Activated T-cell treated with anti-CD3 and anti-CD28 coated beads for 24 hours (primary cell): Measurements from ENCODE around the gene PNMA6F.

Experiments used
- DNase-seq: peaks from one replicate; pipeline ENCODE4 v3.0.0-alpha.2; 2020; ENCODE audit warnings: low read depth

PNMA6F gene

DNA sequence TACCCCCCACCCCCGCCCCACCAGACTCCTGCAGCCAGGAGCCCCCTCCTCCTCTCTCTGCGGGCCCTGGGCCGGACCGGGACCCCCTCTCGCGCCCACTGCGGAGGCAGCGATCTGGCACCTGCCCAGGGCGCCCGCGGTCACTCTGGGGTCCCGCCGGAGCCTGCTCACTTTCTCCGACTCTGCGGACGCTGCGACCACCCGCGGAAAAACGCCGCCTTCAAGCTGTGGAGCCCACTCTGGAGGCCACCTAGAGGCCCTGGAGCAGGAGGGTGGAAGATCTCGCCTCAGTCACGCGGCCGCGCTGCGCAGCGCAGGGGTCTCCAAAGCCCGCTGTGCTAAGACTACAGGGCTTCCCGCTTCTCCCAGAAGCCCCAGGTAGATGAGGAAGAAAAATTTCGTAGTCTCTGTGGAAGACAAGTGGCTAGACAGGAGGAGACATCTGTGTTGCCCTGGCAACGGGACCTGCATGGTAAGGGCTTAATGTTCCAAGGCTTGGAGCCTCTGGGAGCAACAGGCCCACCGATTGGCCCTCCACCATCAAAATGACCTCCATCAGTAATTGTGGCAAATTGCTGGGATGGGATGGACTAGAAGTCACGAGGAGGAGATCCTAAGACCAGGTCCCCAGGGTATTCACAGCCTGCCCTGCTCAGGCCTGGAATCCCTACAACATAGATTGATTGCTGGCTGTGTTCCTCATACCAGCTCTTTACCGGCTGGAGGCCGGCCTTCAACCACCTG lies at the start of gene PNMA6F:
TSS of gene PNMA6F (minus strand) at position 387 of the 744 bp plus-strand sequence. CDS start 1,093 bp downstream, outside the sequence.
- no peak for DNase-seq

DNA sequence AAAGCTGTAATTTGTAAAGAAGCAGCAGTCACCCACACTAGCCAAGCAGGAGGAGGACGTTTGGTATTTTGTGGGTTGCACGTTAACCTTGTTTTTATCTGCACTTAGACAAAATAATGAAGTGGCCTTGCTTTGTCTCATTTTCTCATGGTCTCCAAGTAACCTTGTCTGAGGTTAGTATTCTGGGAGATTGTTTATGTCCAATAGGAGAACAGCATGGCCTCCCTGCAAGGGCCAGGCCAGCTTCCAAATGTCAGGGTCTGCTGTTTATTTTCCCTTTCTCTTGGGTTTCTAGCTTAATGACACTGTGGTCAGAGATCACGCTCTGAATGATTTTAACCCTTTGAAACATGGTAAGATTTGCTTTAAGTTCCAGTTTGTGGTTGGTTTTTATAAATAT lies 49.7 kb upstream of the PNMA6F start:
- no peak for DNase-seq

- no peak for DNase-seq
These were observed 48.9 kb upstream of the PNMA6F start for GRCh38 chrX:153370293-153371055.

GRCh38 chrX:153366878-153367538 lies 45.4 kb upstream of the PNMA6F start:
- DNase-seq: no peak

DNA sequence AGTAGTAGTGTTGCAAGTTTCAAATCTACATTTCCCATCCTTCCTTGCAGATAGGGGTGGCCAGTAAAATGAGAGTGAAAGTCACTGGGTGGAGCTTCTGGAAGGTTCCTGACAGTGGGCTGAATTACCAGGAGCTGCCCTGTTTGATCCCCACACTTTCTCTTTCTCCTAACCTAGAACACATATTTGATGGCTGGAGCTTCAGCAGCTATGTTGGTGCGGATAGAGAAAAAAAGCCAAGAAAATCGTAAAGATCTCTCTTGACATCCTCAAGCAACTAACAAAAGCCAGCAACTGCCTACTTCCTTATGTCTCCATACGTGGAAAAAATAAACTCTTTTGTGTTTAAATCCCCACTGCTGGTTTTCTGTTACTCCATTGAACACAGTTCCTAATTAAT lies 44.6 kb upstream of the PNMA6F start:
- no peak for DNase-seq

DNA sequence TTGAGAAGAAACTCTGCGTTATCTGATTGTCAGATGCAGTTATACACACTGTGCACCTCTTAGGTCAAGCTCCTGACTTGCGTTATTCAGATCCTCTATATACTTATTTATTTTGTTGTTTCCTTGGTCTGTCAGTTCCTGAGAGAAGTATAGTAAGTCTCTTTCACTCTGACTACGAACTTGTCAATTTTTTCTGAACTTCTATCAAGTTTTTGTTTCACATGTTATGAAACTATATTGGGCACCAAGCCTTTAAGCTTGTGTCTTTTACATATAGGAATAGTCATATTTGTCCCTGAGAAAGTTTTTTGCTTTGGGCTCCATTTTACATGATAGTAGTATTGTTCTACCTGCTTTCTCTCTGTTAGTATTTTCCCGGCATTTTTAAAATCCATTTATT lies 44.1 kb upstream of the PNMA6F start:
- no peak for DNase-seq

DNA sequence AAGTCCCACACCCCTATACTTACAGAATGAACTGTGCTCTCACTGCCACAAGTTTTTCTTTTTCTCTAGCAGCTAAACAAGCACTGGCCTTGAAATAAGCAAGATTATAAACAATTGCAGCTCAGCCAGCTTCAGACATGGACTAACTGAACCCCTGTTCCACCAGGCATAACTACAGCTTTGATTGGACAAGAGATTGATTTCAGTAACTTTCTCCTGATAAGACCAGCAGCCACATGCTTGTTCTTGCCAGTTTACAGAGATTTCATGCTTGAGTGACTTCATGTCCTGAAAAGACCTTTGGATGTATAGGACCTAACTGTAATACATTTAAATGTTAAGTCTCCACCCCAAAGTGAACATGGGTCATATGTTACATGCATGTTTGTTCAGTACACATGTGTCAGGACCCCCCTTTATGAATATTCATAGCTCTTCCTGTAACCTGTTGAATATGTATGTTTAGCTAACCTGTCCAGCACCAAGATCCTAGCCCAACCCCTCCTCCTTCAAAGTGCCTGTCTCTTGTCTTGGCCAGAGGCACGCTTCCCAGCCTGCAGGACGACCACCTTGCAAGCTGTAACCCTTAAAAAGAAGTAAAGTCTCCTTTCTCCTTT lies 40.3 kb upstream of the PNMA6F start:
- no peak for DNase-seq

DNA sequence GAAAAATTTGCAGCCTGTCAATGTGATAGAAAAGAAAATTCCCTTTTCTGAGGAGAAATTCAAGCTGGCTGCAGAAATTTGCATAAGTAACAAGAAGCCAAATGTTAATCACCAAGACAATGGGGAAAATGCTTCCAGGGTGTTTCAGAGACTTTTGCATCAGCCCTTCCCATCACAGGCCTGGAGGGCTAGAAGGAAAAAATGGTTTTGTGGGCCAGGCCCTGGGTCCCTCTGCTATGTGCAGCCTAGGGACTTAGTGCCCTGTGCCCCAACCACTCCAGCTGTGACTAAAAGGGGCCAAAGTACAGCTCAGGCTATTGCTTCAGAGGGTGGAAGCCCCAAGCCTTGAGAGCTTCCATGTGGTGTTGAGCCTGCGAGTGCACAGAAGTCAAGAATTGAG lies 36.3 kb upstream of the PNMA6F start:
- no peak for DNase-seq

DNA sequence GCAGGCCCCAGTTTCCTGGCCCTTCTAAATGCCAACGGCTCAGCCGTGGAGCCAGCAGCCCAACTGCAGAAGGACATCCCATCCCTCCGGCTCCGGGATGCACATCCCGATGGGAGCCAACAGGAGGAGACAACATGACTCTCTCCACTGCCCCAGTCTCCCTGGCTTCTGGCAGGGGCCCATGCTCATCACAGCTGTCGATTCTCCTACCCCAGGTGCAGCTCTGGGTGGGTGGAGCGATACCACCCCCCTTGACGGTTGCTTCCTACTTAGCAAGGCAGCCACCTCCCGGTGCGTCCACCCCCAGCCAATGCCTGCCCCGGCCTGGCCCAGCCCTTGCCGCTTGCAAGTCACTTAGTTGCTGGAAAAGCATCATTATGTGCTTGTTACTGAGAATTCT lies 31.8 kb upstream of the PNMA6F start:
- no peak for DNase-seq

- no peak for DNase-seq
These were observed 31.3 kb upstream of the PNMA6F start for GRCh38 chrX:153352858-153353257.

- no peak for DNase-seq
These were observed 30.4 kb upstream of the PNMA6F start for GRCh38 chrX:153351981-153352380.

GRCh38 chrX:153349952-153350351 lies 28.4 kb upstream of the PNMA6F start:
- DNase-seq: no peak

- DNase-seq: no peak
These were observed 26.9 kb upstream of the PNMA6F start for GRCh38 chrX:153348421-153348820.

DNA sequence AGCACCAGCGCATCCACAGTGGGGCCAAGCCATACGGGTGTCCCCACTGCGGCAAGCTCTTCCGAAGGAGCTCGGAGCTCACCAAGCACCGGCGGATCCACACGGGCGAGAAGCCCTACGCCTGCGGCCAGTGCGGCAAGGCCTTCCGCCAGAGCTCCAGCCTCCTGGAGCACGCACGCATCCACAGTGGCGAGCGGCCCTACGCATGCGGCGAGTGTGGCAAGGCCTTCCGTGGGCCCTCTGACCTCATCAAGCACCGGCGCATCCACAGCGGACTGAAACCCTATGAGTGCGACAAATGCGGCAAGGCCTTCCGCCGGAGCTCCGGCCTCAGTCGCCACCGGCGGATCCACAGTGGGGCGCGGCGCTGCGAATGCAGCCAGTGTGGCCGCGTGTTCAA lies 26.0 kb upstream of the PNMA6F start:
- DNase-seq: no peak

- no peak for DNase-seq
These were observed 22.1 kb upstream of the PNMA6F start for GRCh38 chrX:153343674-153344073.

DNA sequence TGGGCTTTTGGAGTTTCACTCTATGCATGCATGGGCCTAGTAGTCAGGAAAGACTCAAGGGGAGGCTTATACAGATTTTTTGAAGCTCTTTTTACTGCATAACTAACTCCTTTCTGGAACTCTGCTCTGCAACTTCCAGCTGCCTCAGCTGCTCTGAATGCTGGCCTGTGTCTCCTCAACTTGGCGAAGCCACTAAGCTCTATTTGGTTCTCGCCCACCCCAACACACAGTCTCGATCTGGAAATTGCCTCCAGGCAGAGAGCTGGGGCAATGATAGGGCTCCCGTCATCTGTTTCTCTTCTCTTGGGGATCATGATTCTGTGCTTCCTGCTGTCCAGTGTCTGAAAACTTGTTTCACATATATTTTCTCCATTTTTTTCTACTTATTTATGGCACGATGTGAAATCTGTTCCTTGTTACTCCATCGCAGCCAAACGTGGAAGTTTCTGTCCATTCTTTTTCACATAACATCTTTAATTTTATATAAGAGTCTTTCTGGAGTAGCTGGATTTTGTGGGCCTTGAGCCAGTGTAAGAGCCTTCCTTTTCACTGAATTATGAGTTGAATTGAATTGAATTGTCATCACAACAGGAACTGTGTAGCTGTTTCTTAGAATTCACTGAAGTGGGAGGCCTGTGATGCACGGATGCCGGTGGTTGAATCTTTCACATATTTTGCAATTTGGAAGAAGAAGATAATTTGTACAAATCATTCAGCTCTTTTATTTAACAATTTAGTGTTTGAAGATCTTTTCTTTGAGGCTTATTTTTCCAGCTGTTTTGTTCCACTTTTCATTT lies 21.4 kb upstream of the PNMA6F start:
- DNase-seq: no peak

DNA sequence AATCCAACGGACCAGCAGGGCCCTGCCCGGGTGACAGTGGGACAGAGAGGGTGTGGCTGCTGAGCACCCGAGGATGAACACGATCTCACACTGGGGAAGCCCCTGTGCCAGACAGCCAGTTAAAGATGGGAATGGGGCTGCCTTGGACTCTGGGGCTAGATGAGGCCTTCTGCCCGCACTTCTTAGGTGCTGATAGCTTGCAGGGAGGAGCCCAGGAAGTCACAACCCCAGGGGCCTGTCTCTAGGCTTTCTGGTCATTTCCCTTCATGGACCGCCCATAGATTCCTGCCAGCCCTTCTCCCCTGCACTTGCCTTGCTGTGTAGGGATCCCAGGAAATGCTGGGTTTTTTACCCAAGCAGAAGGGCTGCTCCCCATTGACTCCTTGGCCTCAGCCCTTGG lies 18.5 kb upstream of the PNMA6F start:
- no peak for DNase-seq

DNA sequence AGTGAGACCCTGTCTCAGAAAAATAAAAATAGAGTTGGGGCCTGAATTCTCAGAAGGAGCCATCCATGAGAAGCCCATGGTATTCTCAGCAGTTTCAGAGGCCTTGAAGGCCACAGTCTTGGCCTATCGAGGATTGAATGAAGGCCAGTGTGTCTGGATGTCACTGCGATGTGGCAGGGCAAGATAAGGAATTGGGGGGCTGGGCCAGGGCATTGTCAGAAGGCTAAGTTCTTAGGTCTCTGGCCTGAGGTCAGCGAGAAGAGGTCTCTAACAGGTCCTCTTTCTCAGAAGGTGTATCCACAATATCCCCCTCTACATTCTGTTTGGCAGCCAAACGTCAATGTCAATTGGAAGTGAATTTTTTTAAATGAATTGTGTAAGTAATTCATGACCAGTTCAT lies 18.1 kb upstream of the PNMA6F start:
- DNase-seq: no peak

- no peak for DNase-seq
These were observed 17.3 kb upstream of the PNMA6F start for GRCh38 chrX:153338836-153339235.

DNA sequence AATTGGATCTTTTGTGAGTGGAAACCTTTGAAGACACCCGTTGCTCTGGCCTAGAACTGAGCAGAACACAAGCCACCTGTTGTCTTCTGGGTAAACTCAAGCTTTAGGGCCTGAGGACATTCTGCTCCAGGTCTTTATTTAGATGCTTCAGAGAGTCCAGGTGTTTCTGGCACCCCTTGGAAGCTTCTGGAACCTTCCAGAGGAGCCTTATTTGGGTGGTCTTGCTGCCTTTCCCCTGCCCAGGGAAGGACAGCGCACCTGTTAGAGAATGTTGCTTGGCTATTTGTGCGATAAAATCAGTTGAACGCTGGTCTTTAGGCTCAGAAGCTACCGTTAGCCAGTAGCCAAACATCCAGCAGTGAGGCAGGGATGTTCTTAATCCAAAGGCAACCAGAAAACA lies 15.4 kb upstream of the PNMA6F start:
- no peak for DNase-seq

DNA sequence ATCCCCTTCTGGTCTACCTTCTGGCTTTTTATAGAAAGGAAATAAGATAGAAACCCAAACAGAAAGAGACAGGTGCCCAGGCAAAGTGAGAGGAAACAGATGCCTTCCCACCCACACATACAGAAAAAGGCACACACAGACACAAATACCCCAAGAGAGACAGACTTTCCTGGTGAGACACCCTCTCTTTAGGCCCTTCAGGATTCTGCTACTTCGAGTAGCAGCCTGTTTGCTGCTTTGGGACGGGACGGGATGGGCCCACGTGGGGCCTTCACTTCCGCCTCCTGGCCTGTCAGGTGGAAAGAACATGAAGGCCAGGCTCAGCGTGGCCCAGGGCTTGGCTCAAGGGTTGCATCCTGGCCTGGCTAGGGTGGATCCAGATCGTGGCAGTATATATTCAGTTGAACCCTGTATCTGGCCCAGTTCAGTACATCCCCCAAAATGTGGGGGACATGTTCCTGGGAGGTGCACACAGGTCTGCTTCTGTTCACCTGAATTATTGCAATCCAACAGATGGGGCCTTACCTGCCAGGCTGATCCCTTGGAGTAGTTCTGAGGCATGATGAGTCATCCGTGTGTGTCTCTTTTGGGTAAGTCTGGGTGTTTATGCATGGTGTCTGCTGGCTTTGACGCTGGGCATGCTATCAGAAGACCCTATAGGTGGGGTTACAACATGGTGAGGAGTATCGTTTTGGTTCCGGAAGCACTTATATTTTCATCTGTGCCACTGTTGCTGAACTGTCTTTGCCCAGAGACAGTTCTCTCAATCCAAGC lies 14.7 kb upstream of the PNMA6F start:
- DNase-seq: no peak
